ENCODE measurements around the gene NFKB1. TPM values are rescaled to one million over a fixed set of nuclear protein-coding genes. Genes with fewer than 3 reads are reported as not detected.

The NFKB1 gene
- total RNA-seq, 4 donors from 2014 or later = 32.9 to 56.0 (median 40.9) TPM

GRCh38 chr4:102620697-102621497 is 119.7 kb downstream of the NFKB1 start:
- Histone ChIP-seq H3K9me3 (no peaks in the 10 kb centered on the region), H3K4me1 (no peaks in the 10 kb centered on the region), H3K27ac (no peak overlapping the region), H3K36me3 (peaks cover 15% of the 10 kb centered on the region), H3K27me3 (no peaks in the 10 kb centered on the region), H3K4me3 (no peak overlapping the region)
- TF ChIP-seq POLR2AphosphoS5 (IDR thresholded peaks at IDR 0.05) (no peak), EP300 (IDR thresholded peaks at IDR 0.05) (no peak), CTCF (IDR thresholded peaks at IDR 0.05) (peak; percentile 11 to 17), POLR2A (IDR thresholded peaks at IDR 0.05) (no peak)
- 81% methylated on average over 8 of the region's 8 CpGs for WGBS
- no peak for DNase-seq (ENCODE audit: low spot score in 2 of 2)

GRCh38 chr4:102623622-102624021 is 122.5 kb downstream of the NFKB1 start:
- no peaks in the 10 kb centered on the region for H3K27me3 ChIP-seq
- 68% methylated on average over 5 of the region's 5 CpGs for WGBS
- TF ChIP-seq POLR2A (IDR thresholded peaks at IDR 0.05) (no peak), CTCF (IDR thresholded peaks at IDR 0.05) (no peak), POLR2AphosphoS5 (IDR thresholded peaks at IDR 0.05) (no peak), EP300 (IDR thresholded peaks at IDR 0.05) (no peak)

GRCh38 chr4:102624505-102624904 is 123.3 kb downstream of the NFKB1 start:
- no peak for DNase-seq (ENCODE audit: low spot score in 2 of 2)
- no peaks in the 10 kb centered on the region for H3K4me1 ChIP-seq
- WGBS = 84% methylated on average over 4 of the region's 4 CpGs

More at GRCh38 chr4:102623622-102624021, 122.5 kb downstream of the NFKB1 start:
- Histone ChIP-seq H3K4me1 (no peaks in the 10 kb centered on the region), H3K36me3 (no peaks in the 10 kb centered on the region), H3K27ac (no peak overlapping the region), H3K9me3 (no peaks in the 10 kb centered on the region), H3K4me3 (no peak overlapping the region)
- DNase-seq (ENCODE audit: low spot score in 2 of 2) = no peak

GRCh38 chr4:102625232-102625930 is 124.2 kb downstream of the NFKB1 start:
- WGBS = 66% methylated on average over 3 of the region's 3 CpGs
- DNase-seq (ENCODE audit: low spot score in 2 of 2) = no peak
- TF ChIP-seq EP300 (IDR thresholded peaks at IDR 0.05) (no peak), CTCF (IDR thresholded peaks at IDR 0.05) (peak in 1 of 2 donors; percentile 24)

More at GRCh38 chr4:102624505-102624904, 123.3 kb downstream of the NFKB1 start:
- H3K27ac ChIP-seq = no peak overlapping the region
- H3K4me3 ChIP-seq = no peak overlapping the region
- H3K9me3 ChIP-seq = no peaks in the 10 kb centered on the region
- no peaks in the 10 kb centered on the region for H3K36me3 ChIP-seq
- TF ChIP-seq POLR2A (IDR thresholded peaks at IDR 0.05) = no peak
- TF ChIP-seq POLR2AphosphoS5 (IDR thresholded peaks at IDR 0.05) = no peak
- no peak for TF ChIP-seq EP300 (IDR thresholded peaks at IDR 0.05)
- no peak for TF ChIP-seq CTCF (IDR thresholded peaks at IDR 0.05)
- H3K27me3 ChIP-seq = no peaks in the 10 kb centered on the region

More at GRCh38 chr4:102625232-102625930, 124.2 kb downstream of the NFKB1 start:
- Histone ChIP-seq H3K27me3 (no peaks in the 10 kb centered on the region), H3K27ac (no peak overlapping the region), H3K4me1 (no peaks in the 10 kb centered on the region), H3K9me3 (no peaks in the 10 kb centered on the region), H3K4me3 (no peak overlapping the region), H3K36me3 (no peaks in the 10 kb centered on the region)
